ENCODE measurements around the gene EXTL2. TPM values are rescaled to one million over a fixed set of nuclear protein-coding genes. Genes with fewer than 3 reads are reported as not detected.

The EXTL2 gene
- total and polyA plus RNA-seq, 10 of the 15 experiments (the other 5 are each of a cell fraction or from before 2014, with no cell fraction given), result 10.2 to 51.1 (median 16.2) TPM

DNA sequence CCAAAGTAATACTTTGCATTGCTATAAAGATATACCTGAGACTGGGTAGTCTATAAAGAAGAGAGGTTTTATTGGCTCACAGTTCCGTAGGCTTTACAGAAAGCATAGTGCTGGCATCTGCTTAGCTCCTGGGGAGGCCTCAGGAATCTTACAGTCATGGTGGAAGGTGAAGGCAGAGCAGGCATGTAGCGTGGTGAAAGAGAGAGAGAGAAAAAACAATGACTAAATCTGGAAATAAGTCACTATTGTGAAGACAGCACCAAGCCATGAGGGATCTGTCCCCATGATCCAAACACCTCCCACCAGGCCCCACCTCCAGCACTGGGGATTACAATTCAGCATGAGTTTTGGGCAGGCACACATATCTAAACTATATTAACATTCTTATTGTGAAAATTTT lies 31.6 kb upstream of the EXTL2 start:
- Histone ChIP-seq H3K27me3 (replicated peaks in 1 of 2; ENCODE audit: control insufficient read depth in 2 of 2, insufficient read depth in 2 of 2, low read length in 1 of 2) (no peaks in the 10 kb centered on the region), H3K36me3 (ENCODE audit: control insufficient read depth in 2 of 2, insufficient read depth in 2 of 2, low read length in 1 of 2) (peaks cover 0 to 22% of the 10 kb centered on the region in 2 experiments), H3K9ac (ENCODE audit: control insufficient read depth, insufficient read depth, low read length) (no peak overlapping the region), H3K27ac (ENCODE audit: control insufficient read depth, insufficient read depth) (no peak overlapping the region), H4K20me1 (ENCODE audit: control insufficient read depth, insufficient read depth) (no peaks in the 10 kb centered on the region), H3K4me2 (ENCODE audit: control insufficient read depth, insufficient read depth) (no peak overlapping the region), H3K79me2 (ENCODE audit: control insufficient read depth, insufficient read depth, low read length) (no peaks in the 10 kb centered on the region), H3K4me3 (no peak overlapping the region), H3K4me1 (ENCODE audit: control insufficient read depth, insufficient read depth, low read length) (peaks cover 4% of the 10 kb centered on the region; the same call in 1 of the 2 replicates), H2AFZ (ENCODE audit: control insufficient read depth, low read depth, low read length) (no peak overlapping the region), H3K9me3 (replicated peaks; ENCODE audit: control insufficient read depth, insufficient read depth, low read length) (no peaks in the 10 kb centered on the region)
- DNase-seq (ENCODE audit: low read depth, low spot score) (no peak), ATAC-seq (no peak), FAIRE-seq (no peak)
- BruUV-seq (replicated peaks), result no TSS peak
- in situ Hi-C loops (cut with MboI), result loop anchor here (10.0 kb wide), 1 partner anchor 509 kb away; no protein-coding TSS in a partner anchor
- WGBS (ENCODE audit: insufficient coverage, insufficient replicate concordance, low lambda C conversion rate, missing lambda C conversion rate), result 100% methylated on average over 1 of the region's 2 CpGs
- ChIA-PET RAD21 (ENCODE audit: unreplicated experiment) (interaction anchor here (1.3 kb wide), 1 partner anchor 362 kb away, joined by 3 read pairs; no protein-coding TSS in a partner anchor), POLR2A (interaction anchor here (0.6 kb wide), 1 partner anchor 914 kb away, joined by 4 read pairs; no protein-coding TSS in a partner anchor), CTCF (interaction anchor here (5.6 kb wide), 1 partner anchor 363 kb away, joined by 91 read pairs; no protein-coding TSS in a partner anchor), SMC1A (ENCODE audit: uncharacterized antibody, unreplicated experiment) (interaction anchor here (7.8 kb wide), 1 partner anchor 361 kb away, joined by 102 read pairs; no protein-coding TSS in a partner anchor)
- intact Hi-C loops (cut with micrococcal nuclease; ENCODE audit: unreplicated experiment), result loop anchor here (2.0 kb wide), 1 partner anchor 211 kb away; no protein-coding TSS in a partner anchor
- TF ChIP-seq ATF7 (IDR thresholded peaks at IDR 0.05; ENCODE audit: low read depth) (no peak), SMC3 (IDR thresholded peaks at IDR 0.05; ENCODE audit: borderline replicate concordance, low read length) (no peak), ZSCAN29 (IDR thresholded peaks at IDR 0.05) (no peak), JUND (IDR thresholded peaks at IDR 0.05; ENCODE audit: low read depth, low read length) (no peak), MEF2A (IDR thresholded peaks at IDR 0.05; ENCODE audit: insufficient read depth, low read depth, low read length) (no peak), NFYA (IDR thresholded peaks at IDR 0.05; ENCODE audit: borderline replicate concordance, low read depth, low read length) (no peak), YY1 (IDR thresholded peaks at IDR 0.05; ENCODE audit: low read depth, low read length) (no peak)
- TF ChIP-seq, protein P1, sequence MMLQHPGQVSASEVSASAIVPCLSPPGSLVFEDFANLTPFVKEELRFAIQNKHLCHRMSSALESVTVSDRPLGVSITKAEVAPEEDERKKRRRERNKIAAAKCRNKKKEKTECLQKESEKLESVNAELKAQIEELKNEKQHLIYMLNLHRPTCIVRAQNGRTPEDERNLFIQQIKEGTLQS (IDR thresholded peaks at IDR 0.05; ENCODE audit: borderline replicate concordance, extremely low read depth, low read depth, low read length), result no peak
- TF ChIP-seq, protein P2, sequence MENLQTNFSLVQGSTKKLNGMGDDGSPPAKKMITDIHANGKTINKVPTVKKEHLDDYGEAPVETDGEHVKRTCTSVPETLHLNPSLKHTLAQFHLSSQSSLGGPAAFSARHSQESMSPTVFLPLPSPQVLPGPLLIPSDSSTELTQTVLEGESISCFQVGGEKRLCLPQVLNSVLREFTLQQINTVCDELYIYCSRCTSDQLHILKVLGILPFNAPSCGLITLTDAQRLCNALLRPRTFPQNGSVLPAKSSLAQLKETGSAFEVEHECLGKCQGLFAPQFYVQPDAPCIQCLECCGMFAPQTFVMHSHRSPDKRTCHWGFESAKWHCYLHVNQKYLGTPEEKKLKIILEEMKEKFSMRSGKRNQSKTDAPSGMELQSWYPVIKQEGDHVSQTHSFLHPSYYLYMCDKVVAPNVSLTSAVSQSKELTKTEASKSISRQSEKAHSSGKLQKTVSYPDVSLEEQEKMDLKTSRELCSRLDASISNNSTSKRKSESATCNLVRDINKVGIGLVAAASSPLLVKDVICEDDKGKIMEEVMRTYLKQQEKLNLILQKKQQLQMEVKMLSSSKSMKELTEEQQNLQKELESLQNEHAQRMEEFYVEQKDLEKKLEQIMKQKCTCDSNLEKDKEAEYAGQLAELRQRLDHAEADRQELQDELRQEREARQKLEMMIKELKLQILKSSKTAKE (IDR thresholded peaks at IDR 0.05; ENCODE audit: low read depth, poor library complexity, severe bottlenecking), result no peak
- TF ChIP-seq, protein P3, sequence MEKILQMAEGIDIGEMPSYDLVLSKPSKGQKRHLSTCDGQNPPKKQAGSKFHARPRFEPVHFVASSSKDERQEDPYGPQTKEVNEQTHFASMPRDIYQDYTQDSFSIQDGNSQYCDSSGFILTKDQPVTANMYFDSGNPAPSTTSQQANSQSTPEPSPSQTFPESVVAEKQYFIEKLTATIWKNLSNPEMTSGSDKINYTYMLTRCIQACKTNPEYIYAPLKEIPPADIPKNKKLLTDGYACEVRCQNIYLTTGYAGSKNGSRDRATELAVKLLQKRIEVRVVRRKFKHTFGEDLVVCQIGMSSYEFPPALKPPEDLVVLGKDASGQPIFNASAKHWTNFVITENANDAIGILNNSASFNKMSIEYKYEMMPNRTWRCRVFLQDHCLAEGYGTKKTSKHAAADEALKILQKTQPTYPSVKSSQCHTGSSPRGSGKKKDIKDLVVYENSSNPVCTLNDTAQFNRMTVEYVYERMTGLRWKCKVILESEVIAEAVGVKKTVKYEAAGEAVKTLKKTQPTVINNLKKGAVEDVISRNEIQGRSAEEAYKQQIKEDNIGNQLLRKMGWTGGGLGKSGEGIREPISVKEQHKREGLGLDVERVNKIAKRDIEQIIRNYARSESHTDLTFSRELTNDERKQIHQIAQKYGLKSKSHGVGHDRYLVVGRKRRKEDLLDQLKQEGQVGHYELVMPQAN (conservative IDR thresholded peaks at IDR 0.05), result no peak
- TF ChIP-seq, protein P4, sequence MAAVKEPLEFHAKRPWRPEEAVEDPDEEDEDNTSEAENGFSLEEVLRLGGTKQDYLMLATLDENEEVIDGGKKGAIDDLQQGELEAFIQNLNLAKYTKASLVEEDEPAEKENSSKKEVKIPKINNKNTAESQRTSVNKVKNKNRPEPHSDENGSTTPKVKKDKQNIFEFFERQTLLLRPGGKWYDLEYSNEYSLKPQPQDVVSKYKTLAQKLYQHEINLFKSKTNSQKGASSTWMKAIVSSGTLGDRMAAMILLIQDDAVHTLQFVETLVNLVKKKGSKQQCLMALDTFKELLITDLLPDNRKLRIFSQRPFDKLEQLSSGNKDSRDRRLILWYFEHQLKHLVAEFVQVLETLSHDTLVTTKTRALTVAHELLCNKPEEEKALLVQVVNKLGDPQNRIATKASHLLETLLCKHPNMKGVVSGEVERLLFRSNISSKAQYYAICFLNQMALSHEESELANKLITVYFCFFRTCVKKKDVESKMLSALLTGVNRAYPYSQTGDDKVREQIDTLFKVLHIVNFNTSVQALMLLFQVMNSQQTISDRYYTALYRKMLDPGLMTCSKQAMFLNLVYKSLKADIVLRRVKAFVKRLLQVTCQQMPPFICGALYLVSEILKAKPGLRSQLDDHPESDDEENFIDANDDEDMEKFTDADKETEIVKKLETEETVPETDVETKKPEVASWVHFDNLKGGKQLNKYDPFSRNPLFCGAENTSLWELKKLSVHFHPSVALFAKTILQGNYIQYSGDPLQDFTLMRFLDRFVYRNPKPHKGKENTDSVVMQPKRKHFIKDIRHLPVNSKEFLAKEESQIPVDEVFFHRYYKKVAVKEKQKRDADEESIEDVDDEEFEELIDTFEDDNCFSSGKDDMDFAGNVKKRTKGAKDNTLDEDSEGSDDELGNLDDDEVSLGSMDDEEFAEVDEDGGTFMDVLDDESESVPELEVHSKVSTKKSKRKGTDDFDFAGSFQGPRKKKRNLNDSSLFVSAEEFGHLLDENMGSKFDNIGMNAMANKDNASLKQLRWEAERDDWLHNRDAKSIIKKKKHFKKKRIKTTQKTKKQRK (IDR thresholded peaks at IDR 0.05; ENCODE audit: low read depth, low read length), result no peak
- TF ChIP-seq, protein P5, sequence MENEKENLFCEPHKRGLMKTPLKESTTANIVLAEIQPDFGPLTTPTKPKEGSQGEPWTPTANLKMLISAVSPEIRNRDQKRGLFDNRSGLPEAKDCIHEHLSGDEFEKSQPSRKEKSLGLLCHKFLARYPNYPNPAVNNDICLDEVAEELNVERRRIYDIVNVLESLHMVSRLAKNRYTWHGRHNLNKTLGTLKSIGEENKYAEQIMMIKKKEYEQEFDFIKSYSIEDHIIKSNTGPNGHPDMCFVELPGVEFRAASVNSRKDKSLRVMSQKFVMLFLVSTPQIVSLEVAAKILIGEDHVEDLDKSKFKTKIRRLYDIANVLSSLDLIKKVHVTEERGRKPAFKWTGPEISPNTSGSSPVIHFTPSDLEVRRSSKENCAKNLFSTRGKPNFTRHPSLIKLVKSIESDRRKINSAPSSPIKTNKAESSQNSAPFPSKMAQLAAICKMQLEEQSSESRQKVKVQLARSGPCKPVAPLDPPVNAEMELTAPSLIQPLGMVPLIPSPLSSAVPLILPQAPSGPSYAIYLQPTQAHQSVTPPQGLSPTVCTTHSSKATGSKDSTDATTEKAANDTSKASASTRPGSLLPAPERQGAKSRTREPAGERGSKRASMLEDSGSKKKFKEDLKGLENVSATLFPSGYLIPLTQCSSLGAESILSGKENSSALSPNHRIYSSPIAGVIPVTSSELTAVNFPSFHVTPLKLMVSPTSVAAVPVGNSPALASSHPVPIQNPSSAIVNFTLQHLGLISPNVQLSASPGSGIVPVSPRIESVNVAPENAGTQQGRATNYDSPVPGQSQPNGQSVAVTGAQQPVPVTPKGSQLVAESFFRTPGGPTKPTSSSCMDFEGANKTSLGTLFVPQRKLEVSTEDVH (IDR thresholded peaks at IDR 0.05; ENCODE audit: low read depth, partially characterized antibody), result no peak
